KMS-11 (cell line): ENCODE results near the gene PDCD1LG2.

ENCODE experiments used
- H2AFZ ChIP-seq: fragments of 200-600 bp; sonication (generic); 2 replicates; pipeline ENCODE4 v1.6.1; 2016; ENCODE audit warnings: antibody characterized with exemption, mixed run types, low read depth
- H3K27ac ChIP-seq: fragments of 200-600 bp; sonication (generic); 2 replicates; pipeline ENCODE4 v1.6.1; 2016; ENCODE audit warnings: mild to moderate bottlenecking, mixed run types
- H3K27me3 ChIP-seq: fragments of 200-600 bp; sonication (generic); 2 replicates; pipeline ENCODE4 v1.6.1; 2017; ENCODE audit warnings: mild to moderate bottlenecking, low read depth, mixed run types, moderate library complexity; ENCODE audit not compliant: insufficient read depth
- H3K36me3 ChIP-seq: fragments of 200-600 bp; sonication (generic); 2 replicates; pipeline ENCODE4 v1.6.1; 2017; ENCODE audit warnings: mild to moderate bottlenecking, mixed run types; ENCODE audit not compliant: insufficient read depth
- H3K4me1 ChIP-seq: fragments of 200-600 bp; sonication (generic); 2 replicates; pipeline ENCODE4 v1.6.1; 2016; ENCODE audit warnings: mild to moderate bottlenecking, low read depth, mixed run types; ENCODE audit not compliant: poor library complexity, severe bottlenecking
- H3K4me2 ChIP-seq: fragments of 200-600 bp; sonication (generic); 2 replicates; pipeline ENCODE4 v1.7.0; 2016; ENCODE audit warnings: mild to moderate bottlenecking, mixed run types
- H3K4me3 ChIP-seq: fragments of 200-600 bp; sonication (generic); IDR thresholded peaks from 2 replicates; pipeline ENCODE4 v1.6.1; 2017; ENCODE audit warnings: low read depth, low read length, mixed read lengths; ENCODE audit not compliant: insufficient read depth
- H3K79me2 ChIP-seq: fragments of 200-600 bp; sonication (generic); 2 replicates; pipeline ENCODE4 v1.6.1; 2016; ENCODE audit warnings: low read depth, mixed run types; ENCODE audit not compliant: insufficient read depth
- H3K9ac ChIP-seq: fragments of 200-600 bp; sonication (generic); 2 replicates; pipeline ENCODE4 v1.6.1; 2016; ENCODE audit warnings: mild to moderate bottlenecking, mixed run types
- H4K20me1 ChIP-seq: fragments of 200-600 bp; sonication (generic); 2 replicates; pipeline ENCODE4 v1.6.1; 2016; ENCODE audit warnings: mild to moderate bottlenecking, mixed run types; ENCODE audit not compliant: insufficient read depth
- TF ChIP-seq, protein P1 (sequence below): fragments of 200-600 bp; sonication (generic); conservative IDR thresholded peaks from 2 replicates; pipeline ENCODE4 v1.6.1; 2017; ENCODE audit warnings: low read depth, mild to moderate bottlenecking, antibody characterized with exemption, low read length, moderate library complexity, mixed read lengths

Gene PDCD1LG2

DNA sequence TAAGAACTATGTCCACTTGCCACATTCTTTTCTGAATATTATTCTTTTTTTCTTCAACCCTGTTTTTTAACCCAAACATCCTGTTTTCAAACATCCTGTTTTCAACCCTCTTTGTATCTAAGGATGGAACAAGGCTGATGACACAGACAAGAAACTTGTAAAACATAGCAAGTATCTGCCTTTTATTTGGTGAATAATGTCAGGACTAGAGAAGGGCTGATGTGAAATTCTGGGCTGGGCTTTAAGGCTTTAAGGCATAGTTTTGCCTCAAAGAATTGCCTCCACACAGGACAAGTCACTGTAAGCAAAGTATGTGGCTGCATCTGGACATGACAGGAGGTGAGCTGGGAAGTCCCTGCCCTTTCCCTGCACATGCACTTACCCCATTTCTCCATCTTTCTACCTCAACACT lies 76.1 kb downstream of the PDCD1LG2 start:
- Histone ChIP-seq H3K9ac (no peak overlapping the region), H3K4me1 (peaks cover 58% of the 10 kb centered on the region), H4K20me1 (no peaks in the 10 kb centered on the region), H3K27me3 (no peaks in the 10 kb centered on the region), H3K4me3 (no peak overlapping the region), H3K79me2 (no peaks in the 10 kb centered on the region), H3K36me3 (no peaks in the 10 kb centered on the region), H3K4me2 (peak overlapping the region; percentile 33), H3K27ac (0 out of 2 replicates have a peak overlapping the region, but pooled peaks have one; percentile 21), H2AFZ (no peak overlapping the region)
- TF ChIP-seq, protein P1, sequence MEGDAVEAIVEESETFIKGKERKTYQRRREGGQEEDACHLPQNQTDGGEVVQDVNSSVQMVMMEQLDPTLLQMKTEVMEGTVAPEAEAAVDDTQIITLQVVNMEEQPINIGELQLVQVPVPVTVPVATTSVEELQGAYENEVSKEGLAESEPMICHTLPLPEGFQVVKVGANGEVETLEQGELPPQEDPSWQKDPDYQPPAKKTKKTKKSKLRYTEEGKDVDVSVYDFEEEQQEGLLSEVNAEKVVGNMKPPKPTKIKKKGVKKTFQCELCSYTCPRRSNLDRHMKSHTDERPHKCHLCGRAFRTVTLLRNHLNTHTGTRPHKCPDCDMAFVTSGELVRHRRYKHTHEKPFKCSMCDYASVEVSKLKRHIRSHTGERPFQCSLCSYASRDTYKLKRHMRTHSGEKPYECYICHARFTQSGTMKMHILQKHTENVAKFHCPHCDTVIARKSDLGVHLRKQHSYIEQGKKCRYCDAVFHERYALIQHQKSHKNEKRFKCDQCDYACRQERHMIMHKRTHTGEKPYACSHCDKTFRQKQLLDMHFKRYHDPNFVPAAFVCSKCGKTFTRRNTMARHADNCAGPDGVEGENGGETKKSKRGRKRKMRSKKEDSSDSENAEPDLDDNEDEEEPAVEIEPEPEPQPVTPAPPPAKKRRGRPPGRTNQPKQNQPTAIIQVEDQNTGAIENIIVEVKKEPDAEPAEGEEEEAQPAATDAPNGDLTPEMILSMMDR, result no peak

DNA sequence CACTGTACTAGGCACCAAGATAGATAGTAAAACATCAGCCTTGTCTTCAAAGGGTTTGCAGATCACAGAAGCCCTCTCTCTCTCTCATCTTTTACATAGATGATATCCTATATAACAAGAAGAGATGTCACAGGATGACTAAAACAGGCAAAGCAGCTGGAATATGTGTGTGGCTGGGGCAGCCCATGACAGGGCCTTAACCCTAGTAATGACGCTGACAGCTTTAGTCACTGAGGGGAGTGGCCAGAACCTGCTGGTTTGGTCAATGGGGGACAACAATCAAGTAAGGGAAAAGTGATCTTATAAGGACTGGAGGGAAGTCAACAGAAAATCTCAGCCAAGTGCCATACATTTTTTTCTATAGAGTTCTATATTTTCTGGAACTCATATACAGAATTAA lies 76.7 kb downstream of the PDCD1LG2 start:
- H3K4me1 ChIP-seq, result peaks cover 61% of the 10 kb centered on the region
- no peak overlapping the region for H3K9ac ChIP-seq
- no peak overlapping the region for H3K4me3 ChIP-seq
- H3K27me3 ChIP-seq, result no peaks in the 10 kb centered on the region
- H3K27ac ChIP-seq, result no peak overlapping the region; the same call in 1 of the 2 replicates
- no peaks in the 10 kb centered on the region for H4K20me1 ChIP-seq
- H3K79me2 ChIP-seq, result no peaks in the 10 kb centered on the region
- H3K36me3 ChIP-seq, result no peaks in the 10 kb centered on the region
- no peak overlapping the region for H2AFZ ChIP-seq
- TF ChIP-seq, protein P1, result no peak
- H3K4me2 ChIP-seq, result peak overlapping the region; percentile 33

DNA sequence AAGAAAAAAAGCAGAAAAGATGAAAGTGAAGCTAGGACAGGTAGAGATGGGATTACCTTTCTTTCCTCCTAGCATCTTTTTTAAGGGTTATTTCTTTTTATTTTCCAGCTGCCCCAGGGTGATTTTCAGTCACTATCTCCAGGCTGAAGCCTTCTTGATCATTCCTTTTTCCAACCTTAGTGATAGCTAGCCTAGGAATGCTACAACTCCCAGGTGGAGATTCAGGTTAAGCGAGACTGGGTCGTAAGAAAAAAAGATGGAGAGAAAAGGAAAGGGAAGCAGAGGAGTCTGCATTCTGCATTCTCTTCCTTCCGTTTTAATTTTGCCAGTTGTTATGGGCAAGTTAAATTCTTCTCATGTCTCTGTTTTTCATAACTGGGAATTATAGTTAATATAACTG lies 81.9 kb downstream of the PDCD1LG2 start:
- Histone ChIP-seq H3K27me3 (no peaks in the 10 kb centered on the region), H3K4me2 (no peak overlapping the region), H3K4me1 (peaks cover 65% of the 10 kb centered on the region), H3K4me3 (no peak overlapping the region), H3K27ac (no peak overlapping the region), H4K20me1 (no peaks in the 10 kb centered on the region), H3K36me3 (no peaks in the 10 kb centered on the region), H3K79me2 (no peaks in the 10 kb centered on the region), H3K9ac (no peak overlapping the region), H2AFZ (no peak overlapping the region)
- TF ChIP-seq, protein P1, result no peak

DNA sequence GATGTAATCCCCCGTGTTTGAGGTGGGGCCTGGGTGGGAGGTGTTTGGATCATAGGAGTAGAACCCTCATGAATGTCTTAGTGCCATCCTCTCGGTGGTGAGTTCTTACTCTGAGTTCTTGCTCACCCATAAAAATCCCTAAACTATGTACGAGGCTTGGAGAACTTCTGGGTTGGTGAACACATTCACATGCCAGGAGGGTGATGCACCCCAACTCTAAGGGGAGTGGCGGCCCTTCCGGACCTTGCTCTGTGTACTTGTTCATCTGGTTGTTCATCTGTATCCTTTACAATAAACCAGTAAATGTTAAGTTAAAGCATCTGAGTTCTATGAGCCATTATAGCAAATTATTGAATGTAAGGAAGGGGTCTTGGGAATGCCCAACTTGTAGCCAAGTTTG lies 82.6 kb downstream of the PDCD1LG2 start:
- H3K36me3 ChIP-seq, result no peaks in the 10 kb centered on the region
- TF ChIP-seq, protein P1, result no peak
- no peak overlapping the region for H3K27ac ChIP-seq
- H3K27me3 ChIP-seq, result no peaks in the 10 kb centered on the region
- peaks cover 60% of the 10 kb centered on the region for H3K4me1 ChIP-seq
- H4K20me1 ChIP-seq, result no peaks in the 10 kb centered on the region
- H3K79me2 ChIP-seq, result no peaks in the 10 kb centered on the region
- H3K4me3 ChIP-seq, result no peak overlapping the region
- no peak overlapping the region for H3K9ac ChIP-seq
- H2AFZ ChIP-seq, result no peak overlapping the region
- H3K4me2 ChIP-seq, result peak overlapping the region; percentile 52
